ENCODE data around the gene MUC13.

Gene MUC13

GRCh38 chr3:124862006-124862405, 72.5 kb downstream of the MUC13 start:
- no peak for DNase-seq

- no peak for DNase-seq
These were observed 73.5 kb downstream of the MUC13 start for GRCh38 chr3:124861041-124861440.

GRCh38 chr3:124860599-124860998, 74.0 kb downstream of the MUC13 start:
- no peak for DNase-seq

- no peak for DNase-seq
These were observed 75.5 kb downstream of the MUC13 start for GRCh38 chr3:124859025-124859424.

GRCh38 chr3:124858275-124858674, 76.3 kb downstream of the MUC13 start:
- no peak for DNase-seq

- no peak for DNase-seq
These were observed 77.9 kb downstream of the MUC13 start for GRCh38 chr3:124856677-124857076.
